ENCODE data around the gene TNNC2. TPM values are rescaled to one million over a fixed set of nuclear protein-coding genes. Genes with fewer than 3 reads are reported as not detected.

TNNC2 gene
- polyA plus RNA-seq, 1 of the 3 experiments (the other 2 are of a cell fraction) = 1.1 TPM

DNA sequence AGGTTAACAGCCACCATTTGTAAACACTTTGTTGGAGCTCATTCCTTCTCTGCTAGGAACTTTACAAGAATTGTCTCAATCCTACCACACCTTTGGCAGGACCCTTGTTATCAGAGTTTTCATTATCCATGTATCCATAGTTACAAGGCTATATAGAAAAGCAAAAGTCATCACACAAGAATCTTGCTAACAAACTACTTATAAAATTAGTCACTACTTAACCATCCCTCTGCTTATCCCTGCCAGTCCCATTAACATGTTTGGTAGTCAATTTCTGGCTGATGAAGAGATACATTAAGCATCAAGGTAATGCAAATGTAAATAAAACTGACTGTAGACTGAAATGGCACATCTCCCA, 40.7 kb upstream of the TNNC2 start:
- Histone ChIP-seq H3K4me2 (0 out of 2 replicates have a peak overlapping the region, but pooled peaks have one; percentile 34), H3K4me1 (ENCODE audit: control insufficient read depth in 1 of 2, insufficient read depth in 2 of 2, low read depth in 1 of 2, low read length in 1 of 2) (peaks cover 0 to 8% of the 10 kb centered on the region in 2 experiments; a peak in 1 of 4 replicates)

DNA sequence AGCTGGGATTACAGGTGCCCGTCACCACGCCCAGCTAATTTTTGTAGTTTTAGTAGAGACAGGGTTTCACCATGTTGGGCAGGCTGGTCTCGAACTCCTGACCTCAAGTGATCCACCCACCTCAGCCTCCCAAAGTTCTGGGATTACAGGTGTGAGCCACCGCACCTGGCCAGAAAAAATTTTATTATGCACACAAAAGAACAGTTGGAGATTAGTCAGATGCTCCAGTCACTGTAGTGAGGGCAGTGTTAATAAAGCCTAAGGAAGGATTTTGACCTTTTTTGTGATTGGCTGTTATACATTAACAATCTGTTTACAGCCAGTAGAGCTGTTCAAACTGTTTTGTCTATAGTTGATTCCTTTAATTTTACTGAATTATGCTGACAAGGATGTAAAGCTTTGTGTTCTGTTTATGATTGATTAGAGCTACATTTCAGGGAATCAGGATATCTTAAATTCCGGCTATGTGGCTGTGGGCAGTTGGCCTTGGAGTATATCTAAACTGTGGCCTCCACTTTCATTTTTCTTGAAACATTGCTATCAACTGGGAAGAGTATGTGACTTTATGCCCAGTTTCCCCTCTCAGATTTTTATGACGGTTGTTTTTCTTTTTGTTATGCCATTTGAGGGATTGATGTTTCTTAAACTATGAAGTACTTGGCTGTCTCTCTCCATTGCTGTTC, 40.2 kb upstream of the TNNC2 start:
- WGBS (ENCODE audit: low lambda C conversion rate) = 94% methylated on average over 6 of the region's 6 CpGs
- DNase-seq = no peak
- Histone ChIP-seq H3K4me3 (ENCODE audit: low read depth in 2 of 2, low read length in 1 of 2) (no peak overlapping the region), H2AFZ (ENCODE audit: low read depth) (no peak overlapping the region), H3K36me3 (replicated peaks in 1 of 2; ENCODE audit: control insufficient read depth in 1 of 2, insufficient read depth in 2 of 2, low read length in 1 of 2) (no peaks in the 10 kb centered on the region), H3K79me2 (ENCODE audit: insufficient read depth) (no peaks in the 10 kb centered on the region), H3K4me2 (0 out of 2 replicates have a peak overlapping the region, but pooled peaks have one; percentile 34), H3K27me3 (ENCODE audit: insufficient read depth) (no peaks in the 10 kb centered on the region), H4K20me1 (ENCODE audit: insufficient read depth) (no peaks in the 10 kb centered on the region), H3K9ac (peak overlapping the region; percentile 50), H3K27ac (ENCODE audit: low read depth in 2 of 2, low read length in 1 of 2) (peak overlapping the region in 1 of 2 experiments; percentile 83; a peak in 2 of 4 replicates), H3F3A (replicated peaks; ENCODE audit: insufficient read depth) (peaks cover 8% of the 10 kb centered on the region), H3K9me3 (no peaks in the 10 kb centered on the region), H3K4me1 (ENCODE audit: control insufficient read depth in 1 of 2, insufficient read depth in 2 of 2, low read depth in 1 of 2, low read length in 1 of 2) (peaks cover 0 to 8% of the 10 kb centered on the region in 2 experiments; a peak in 1 of 4 replicates), H3K9me2 (no peaks in the 10 kb centered on the region)
- POLR2A ChIA-PET = interaction anchor here (0.6 kb wide), 1 partner anchor 696 kb away, joined by 3 read pairs; no protein-coding TSS in a partner anchor
- no peak for TF ChIP-seq NFIC (IDR thresholded peaks at IDR 0.05; ENCODE audit: borderline replicate concordance)
- TF ChIP-seq MXI1 (IDR thresholded peaks at IDR 0.05; ENCODE audit: low read depth, low read length) = no peak
- no peak for TF ChIP-seq RFX5 (IDR thresholded peaks at IDR 0.05; ENCODE audit: low read length)
- TF ChIP-seq EZH2phosphoT487 (IDR thresholded peaks at IDR 0.05; ENCODE audit: borderline replicate concordance, low read depth) = no peak
- no peak for TF ChIP-seq ZBTB33 (IDR thresholded peaks at IDR 0.05; ENCODE audit: borderline replicate concordance, low read depth)
- no peak for TF ChIP-seq MAX (IDR thresholded peaks at IDR 0.05; ENCODE audit: low read depth)
- TF ChIP-seq, protein P1, sequence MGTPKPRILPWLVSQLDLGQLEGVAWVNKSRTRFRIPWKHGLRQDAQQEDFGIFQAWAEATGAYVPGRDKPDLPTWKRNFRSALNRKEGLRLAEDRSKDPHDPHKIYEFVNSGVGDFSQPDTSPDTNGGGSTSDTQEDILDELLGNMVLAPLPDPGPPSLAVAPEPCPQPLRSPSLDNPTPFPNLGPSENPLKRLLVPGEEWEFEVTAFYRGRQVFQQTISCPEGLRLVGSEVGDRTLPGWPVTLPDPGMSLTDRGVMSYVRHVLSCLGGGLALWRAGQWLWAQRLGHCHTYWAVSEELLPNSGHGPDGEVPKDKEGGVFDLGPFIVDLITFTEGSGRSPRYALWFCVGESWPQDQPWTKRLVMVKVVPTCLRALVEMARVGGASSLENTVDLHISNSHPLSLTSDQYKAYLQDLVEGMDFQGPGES (IDR thresholded peaks at IDR 0.05; ENCODE audit: low read depth, low read length) = no peak
- no peak for TF ChIP-seq RAD21 (IDR thresholded peaks at IDR 0.05; ENCODE audit: low read length)
- TF ChIP-seq, protein P2, sequence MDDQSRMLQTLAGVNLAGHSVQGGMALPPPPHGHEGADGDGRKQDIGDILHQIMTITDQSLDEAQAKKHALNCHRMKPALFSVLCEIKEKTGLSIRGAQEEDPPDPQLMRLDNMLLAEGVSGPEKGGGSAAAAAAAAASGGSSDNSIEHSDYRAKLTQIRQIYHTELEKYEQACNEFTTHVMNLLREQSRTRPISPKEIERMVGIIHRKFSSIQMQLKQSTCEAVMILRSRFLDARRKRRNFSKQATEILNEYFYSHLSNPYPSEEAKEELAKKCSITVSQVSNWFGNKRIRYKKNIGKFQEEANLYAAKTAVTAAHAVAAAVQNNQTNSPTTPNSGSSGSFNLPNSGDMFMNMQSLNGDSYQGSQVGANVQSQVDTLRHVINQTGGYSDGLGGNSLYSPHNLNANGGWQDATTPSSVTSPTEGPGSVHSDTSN (IDR thresholded peaks at IDR 0.05) = no peak
- no peak for TF ChIP-seq EP300 (IDR thresholded peaks at IDR 0.05; ENCODE audit: borderline replicate concordance in 1 of 2, low read depth in 1 of 2, low read length in 1 of 2)
- no peak for TF ChIP-seq GABPA (IDR thresholded peaks at IDR 0.05; ENCODE audit: low read depth)
- no peak for TF ChIP-seq NRF1 (IDR thresholded peaks at IDR 0.05; ENCODE audit: low read depth, low read length)
- TF ChIP-seq SMC3 (IDR thresholded peaks at IDR 0.05; ENCODE audit: low read depth, low read length) = no peak
- no peak for TF ChIP-seq RXRA (IDR thresholded peaks at IDR 0.05; ENCODE audit: borderline replicate concordance, low read depth)
- no peak for TF ChIP-seq FOXJ3 (CRISPR knock-in tag; IDR thresholded peaks at IDR 0.05)
- TF ChIP-seq JUND (IDR thresholded peaks at IDR 0.05) = no peak
- CTCF ChIA-PET = interaction anchor here (1.4 kb wide), 1 partner anchor 23 kb away, joined by 4 read pairs; no protein-coding TSS in a partner anchor

More for the DNA sequence above, 40.7 kb upstream of the TNNC2 start:
- Histone ChIP-seq H3K79me2 (ENCODE audit: insufficient read depth) (no peaks in the 10 kb centered on the region), H3K36me3 (replicated peaks in 1 of 2; ENCODE audit: control insufficient read depth in 1 of 2, insufficient read depth in 2 of 2, low read length in 1 of 2) (no peaks in the 10 kb centered on the region), H3K9me3 (no peaks in the 10 kb centered on the region), H3K27me3 (ENCODE audit: insufficient read depth) (no peaks in the 10 kb centered on the region), H3K4me3 (ENCODE audit: low read depth in 2 of 2, low read length in 1 of 2) (no peak overlapping the region), H2AFZ (ENCODE audit: low read depth) (0 out of 2 replicates have a peak overlapping the region, but pooled peaks have one; percentile 26), H3K9ac (peak overlapping the region; percentile 50), H3F3A (replicated peaks; ENCODE audit: insufficient read depth) (peaks cover 8% of the 10 kb centered on the region), H3K27ac (ENCODE audit: low read depth in 2 of 2, low read length in 1 of 2) (peak overlapping the region in 1 of 2 experiments; percentile 83; a peak in 2 of 4 replicates), H3K9me2 (no peaks in the 10 kb centered on the region), H4K20me1 (ENCODE audit: insufficient read depth) (no peaks in the 10 kb centered on the region)
- ChIA-PET POLR2A (no interaction called here), CTCF (interaction anchor here (1.2 kb wide), 1 partner anchor 119 kb away, joined by 3 read pairs; no protein-coding TSS in a partner anchor)
- no peak for DNase-seq
- TF ChIP-seq POLR2AphosphoS5 (IDR thresholded peaks at IDR 0.05; ENCODE audit: low read depth, low read length) = no peak
- no peak for TF ChIP-seq TCF12 (IDR thresholded peaks at IDR 0.05)
- no peak for TF ChIP-seq RXRA (IDR thresholded peaks at IDR 0.05; ENCODE audit: borderline replicate concordance, low read depth)
- no peak for TF ChIP-seq SIN3A (IDR thresholded peaks at IDR 0.05; ENCODE audit: borderline replicate concordance, low read depth, low read length)
- no peak for TF ChIP-seq NFIC (IDR thresholded peaks at IDR 0.05; ENCODE audit: borderline replicate concordance)
- TF ChIP-seq EZH2phosphoT487 (IDR thresholded peaks at IDR 0.05; ENCODE audit: borderline replicate concordance, low read depth) = no peak
- TF ChIP-seq TAF1 (IDR thresholded peaks at IDR 0.05; ENCODE audit: borderline replicate concordance, low read depth, low read length) = no peak
- no peak for TF ChIP-seq CHD2 (IDR thresholded peaks at IDR 0.05; ENCODE audit: low read length, partially characterized antibody)
- TF ChIP-seq RCOR1 (IDR thresholded peaks at IDR 0.05; ENCODE audit: low read length) = no peak
- no peak for TF ChIP-seq JUND (IDR thresholded peaks at IDR 0.05)

All from SK-N-SH (cell line).